NCI-H1930 (cell line): Measurements from ENCODE around the gene ACOXL.
"Not testable (repeated sequence)": the region's sequence is repeated elsewhere in the genome, so short reads cannot be mapped to it uniquely, and the experiment has no call there.

Source experiments
- DNase-seq, 2 experiments: peaks; one replicate each; lab custom pipeline; 2025; lab: John Stamatoyannopoulos, UW

The ACOXL gene

DNA sequence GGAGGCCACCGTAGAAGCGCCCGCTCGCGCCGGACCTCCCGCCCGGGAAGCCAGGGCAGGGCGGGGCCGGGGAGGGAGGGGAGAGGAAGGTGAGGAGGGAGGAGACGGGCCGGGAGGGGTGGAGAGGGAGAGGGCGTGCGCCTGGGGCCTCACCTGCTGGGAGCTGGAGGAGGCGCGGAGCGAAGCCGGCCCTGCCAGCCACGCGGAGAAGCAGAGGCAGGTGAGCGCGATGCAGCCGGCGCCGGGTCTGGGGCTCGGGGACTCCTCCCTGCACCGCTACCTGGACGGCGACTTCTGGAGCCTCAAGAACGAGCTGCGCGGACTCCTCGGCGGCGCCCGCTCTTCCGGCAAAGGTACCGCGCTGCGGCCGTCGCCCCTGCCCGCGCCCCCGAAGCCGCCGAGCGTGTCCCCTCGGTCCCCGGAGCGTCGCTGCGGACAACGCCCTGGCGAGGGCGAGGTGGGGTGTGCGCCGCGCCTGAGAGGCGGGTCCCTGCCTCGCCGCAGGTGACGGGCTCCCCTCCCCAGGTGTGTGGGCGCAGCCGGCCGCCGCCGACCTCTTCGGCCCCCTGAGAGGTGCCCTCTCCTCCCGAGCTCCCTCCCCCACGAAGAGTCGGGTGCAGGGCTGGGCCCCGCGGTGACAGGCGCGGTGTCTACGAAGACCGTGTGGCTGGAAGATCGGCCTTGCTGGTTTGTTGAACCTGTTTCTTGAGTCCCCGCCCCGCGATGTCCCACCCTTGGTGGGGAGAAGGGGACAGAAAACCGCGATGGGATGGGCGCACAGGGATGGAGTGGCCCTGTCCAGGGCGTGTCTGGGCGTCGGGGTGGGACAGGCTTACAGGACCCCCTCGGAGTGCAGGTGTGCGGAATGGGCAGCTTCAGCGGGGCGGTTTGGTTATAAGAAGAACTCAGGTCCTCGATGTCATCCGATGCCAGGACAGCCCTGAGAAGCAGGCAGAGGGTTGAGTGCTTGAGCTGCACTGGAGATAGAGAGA, at the start of gene ACOXL:
ACOXL (plus strand) TSS at position 152 of the 992 bp plus-strand sequence. CDS start 35,817 bp downstream, outside the sequence.
- DNase-seq: peak in 1 of 2 experiments; percentile 10

DNA sequence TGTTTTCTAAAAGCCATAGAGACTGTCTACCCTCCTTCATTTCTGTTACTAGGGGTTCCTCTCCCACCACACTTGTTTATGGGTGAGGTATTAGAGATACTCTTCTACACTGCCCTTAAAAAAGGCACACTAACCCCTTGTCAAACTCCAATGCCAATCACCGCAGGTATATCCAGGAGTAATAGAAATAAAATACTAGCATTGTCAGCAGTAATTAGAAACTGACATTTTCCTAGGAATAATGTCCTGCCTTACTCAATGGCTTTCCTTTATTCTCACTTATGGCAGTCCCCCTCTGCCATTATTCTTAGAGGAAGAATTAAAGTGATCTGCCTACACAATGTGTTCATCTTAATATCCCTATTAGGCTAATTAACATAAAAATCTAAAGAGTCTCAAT, 49.5 kb upstream of the ACOXL start:
- no peak for DNase-seq

DNA sequence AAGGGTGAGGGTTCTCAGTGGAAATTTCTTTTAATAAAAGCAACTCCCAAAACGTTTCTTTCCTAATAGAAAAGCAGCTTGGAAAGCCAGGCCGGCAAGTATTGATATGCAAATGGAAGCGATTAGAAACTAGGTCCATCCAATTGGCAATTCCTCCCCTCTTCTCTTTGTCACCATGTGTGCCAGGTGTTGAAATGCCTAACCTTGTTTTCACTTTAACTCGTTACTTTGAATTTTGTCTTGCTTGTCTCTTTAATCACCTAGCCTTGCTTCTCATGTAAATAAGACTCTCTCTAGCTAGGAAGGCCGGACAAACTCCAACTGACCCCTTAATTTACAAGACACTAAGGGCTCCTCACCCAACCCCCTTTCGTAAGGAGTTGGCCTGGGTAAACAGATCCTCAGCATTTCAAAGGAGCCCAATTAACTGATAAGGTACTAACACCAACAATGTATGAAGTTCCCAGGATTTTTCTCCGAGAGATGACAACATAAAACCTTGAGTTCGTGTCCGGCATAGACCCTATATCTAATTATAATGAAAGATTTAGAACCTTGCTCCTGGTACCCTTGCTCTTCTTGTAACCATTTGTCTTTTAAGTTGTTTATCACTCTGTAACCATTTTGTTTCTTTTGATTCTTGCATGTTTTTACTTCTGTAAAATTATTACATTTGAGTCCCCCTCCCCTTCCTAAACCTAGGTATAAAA, 44.4 kb upstream of the ACOXL start:
- not testable (repeated sequence) for DNase-seq

DNA sequence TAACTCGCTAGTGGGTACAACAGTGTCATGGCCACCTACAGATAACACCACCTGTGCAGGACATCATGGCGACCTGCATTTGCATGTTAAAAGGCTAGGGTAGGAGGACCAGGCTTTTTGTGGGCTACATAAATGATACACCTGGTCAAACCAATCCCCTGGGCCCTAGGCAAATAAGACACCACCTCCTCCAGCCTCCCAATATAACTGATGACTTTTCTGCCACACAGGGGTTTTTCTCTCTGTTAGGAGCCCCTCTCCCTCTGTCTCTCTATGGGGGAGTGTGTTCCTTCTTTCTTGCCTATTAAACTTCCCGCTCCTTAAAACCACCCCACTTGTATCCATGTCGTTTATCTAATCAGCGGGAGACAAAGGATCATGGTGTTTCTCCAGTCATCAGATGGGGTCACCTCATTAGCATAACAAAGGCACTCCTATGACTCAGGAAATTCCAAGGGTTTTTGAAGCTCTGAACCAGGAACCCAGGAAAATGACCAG, 43.7 kb upstream of the ACOXL start:
- DNase-seq: no peak

DNA sequence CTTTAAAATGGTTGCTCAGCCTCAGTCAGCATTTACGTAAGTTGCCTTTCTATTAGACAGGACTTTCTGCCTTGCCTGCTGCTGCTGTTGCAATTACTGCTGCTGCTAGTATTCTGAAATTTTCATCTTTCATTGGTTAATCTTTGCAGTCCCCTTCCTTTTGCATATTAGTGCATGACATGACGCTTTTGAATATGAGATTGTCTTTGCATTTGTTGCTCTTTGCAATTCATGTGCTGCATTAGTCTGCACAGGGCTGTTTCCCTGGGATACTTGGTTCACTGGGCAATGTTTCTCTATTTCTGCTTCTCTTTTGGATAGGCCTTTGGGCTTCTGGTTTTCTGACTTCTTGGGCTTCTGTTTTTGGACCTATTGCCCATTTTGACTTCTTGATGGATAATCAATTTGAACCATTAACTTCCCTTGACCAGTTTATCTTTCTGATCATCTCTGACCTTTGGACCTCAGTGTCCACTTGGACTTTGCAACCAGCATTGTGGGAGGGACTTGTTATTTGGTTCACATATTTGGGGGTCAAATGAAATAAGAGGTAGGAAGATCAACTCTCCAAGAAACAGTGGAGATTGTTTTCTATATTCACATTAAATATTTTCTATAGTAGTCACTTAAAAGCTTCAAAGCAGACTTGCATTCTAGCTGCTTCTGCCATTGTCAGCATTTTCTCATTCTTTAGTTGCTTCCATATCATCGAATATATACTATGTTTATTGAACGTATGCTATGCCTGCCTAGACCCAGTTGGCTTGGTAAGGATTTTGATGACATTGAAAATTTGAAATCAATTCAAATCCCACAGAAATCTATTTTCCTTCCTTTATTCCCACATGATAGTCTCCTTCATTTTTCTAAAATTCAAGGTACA, 42.0 kb upstream of the ACOXL start:
- DNase-seq: no peak

DNA sequence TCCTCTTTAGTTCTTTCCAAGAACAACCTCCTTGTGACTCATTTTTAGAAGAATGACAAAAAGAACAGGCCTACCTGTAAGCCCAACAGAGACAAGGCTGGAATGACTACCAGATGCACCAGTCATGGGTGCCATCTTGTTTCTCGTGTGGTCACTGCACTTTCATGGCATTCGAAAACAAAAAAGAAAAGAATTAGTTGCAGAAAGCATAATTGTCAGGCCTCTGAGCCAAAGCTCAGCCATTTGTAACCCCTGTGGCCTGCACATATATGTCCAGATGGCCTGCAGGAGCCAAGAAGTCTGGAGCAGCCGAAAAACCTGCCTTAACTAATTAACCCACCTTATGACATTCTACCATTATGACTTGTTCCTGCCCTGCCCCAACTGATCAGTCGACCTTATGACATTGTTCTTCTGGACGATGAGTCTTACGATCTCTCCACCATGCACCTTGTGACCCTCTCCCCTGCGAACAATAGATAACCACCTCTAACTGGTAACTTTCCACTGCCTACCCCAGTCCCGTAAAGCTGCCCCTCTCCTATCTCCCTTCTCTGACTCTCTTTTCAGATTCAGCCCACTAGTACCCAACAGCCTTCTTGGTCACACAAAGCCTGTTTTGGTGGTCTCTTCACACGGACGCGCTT, 40.6 kb upstream of the ACOXL start:
- no peak for DNase-seq

DNA sequence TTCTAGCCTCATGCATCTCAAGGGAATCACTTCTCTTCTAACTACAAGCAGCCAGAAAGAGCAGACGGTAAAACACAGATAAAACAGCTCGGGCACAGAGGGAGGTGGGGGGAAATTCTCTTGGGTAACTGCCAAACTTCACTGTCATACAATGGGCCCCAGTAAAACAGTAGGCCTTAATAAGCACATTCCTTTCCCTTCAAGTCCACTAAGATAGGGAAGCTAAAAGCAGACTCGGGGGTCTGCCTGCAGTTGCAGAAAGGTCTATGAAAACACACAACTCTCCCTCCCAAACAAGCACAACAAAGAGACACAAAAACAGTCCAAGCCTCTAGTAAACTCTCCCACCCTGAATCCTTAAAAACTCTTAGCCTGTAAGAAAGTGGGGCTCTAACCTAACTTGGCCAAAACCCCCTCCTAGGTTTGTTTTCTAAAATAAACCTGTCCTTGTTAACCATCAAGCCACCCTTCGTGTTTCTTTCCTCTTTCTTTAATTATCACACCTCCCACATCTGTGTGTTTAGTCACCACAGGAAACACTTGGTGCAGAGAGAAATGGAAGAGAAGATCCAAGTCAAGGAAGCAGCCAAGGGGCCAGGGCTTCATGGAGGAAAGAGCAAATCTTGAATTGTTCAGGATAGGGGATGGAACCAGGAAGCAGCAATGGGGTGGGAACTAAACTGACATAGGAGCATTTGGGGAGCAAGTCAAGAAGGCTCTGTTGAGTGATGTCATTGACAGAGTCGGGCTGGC, 37.1 kb upstream of the ACOXL start:
- not testable (repeated sequence) for DNase-seq

DNA sequence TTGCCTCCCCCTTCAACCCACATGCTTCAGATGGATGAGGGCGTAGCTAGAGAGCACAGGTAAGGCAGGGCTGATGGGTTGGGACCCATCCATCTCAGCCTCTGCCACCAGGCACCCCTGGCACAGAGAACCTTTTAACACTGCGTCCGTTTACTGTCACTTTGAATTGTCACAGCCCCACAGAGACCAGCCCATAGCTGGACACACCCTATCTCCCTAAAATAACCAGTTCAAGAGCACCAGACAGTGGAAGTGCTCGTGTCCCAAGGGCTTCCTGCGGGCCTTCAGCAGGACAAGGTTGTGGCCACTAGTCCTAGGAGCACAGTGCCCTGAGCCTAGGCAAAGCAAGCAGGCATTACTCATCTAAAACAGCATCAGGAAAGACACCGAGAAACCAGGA, 34.1 kb upstream of the ACOXL start:
- not testable (repeated sequence) for DNase-seq

DNA sequence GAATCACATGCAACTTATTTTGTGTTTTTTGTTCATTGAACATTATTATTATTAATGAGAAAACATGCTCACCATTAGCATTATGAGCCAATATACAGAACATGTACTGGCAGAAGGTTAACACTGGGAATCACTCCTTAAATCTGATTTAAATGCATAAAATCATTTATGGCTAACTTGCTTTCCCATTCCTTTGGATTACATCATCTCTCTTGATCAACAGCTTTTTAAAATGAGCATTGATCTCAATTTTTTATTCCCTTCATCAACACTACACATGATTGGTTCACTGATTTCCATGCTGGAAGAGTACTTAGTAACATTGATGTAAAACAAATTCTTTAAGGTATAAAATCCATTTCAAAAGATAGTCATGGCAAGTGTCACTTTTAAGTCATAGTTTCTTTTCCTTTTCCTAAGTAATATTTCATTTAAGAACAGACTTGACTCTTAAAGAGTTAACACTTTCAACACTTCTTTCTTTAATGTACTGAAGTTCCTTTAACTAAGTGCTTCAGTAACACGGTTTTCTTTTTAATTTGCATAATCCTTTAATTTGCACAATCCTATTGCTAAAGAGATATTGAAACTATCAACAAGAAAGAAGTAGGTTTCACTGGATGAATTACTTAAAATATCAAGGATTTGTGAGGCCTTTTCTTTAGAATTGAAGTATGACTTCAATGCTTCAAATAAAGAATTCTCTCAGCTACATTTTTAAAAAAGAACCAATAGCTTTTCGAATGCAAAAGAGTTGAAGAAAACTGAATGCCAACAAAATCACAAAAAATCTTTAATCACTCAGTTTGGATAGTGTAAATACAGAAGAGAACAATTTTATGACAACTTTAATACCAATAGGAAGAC, 29.6 kb upstream of the ACOXL start:
- no peak for DNase-seq

DNA sequence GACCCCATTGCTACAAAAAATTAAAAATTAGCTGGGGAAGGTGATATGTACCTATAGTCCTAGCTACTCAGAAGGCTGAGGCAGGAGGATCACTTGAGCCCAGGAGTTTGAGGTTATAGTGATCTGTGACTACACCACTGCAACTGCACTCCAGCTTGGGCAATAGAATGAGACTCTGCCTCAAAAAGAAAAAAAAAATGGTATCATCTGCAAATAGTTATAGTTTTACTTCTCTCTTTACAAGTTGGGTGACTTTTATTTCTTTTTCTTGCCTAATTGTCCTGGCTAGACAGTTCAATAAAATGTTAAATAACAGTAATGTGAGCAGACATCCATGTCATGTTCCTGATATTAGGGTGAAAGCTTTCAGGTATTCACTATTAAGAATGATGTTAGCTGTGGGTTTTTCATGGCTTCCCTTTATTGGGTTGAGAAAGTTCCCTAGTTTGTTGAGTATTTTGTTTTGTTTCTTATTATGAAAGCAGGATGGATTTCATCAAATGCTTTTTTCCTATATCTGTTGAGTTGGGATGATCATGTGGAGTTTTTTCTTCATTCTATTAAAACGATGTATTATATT, 24.9 kb upstream of the ACOXL start:
- no peak for DNase-seq

DNA sequence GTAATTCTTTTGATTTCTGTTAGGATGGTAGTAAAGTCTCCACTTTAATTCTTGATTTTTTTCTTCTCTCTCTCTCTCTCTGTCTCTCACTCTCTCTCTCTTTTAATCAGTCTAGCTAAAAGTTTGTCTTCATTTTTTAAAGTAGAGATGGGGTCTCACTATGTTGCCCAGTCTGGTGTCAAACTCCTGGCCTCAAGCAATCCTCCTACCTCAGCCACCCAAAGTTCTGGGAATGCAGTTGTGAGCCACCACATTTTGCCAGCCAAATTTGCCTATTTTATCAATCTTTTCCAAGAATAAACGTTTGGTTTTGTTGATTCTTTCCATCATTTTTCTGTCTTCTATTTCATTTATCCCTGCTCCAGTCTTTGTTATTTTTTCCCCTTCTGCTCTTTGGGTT, 23.9 kb upstream of the ACOXL start:
- DNase-seq: no peak

DNA sequence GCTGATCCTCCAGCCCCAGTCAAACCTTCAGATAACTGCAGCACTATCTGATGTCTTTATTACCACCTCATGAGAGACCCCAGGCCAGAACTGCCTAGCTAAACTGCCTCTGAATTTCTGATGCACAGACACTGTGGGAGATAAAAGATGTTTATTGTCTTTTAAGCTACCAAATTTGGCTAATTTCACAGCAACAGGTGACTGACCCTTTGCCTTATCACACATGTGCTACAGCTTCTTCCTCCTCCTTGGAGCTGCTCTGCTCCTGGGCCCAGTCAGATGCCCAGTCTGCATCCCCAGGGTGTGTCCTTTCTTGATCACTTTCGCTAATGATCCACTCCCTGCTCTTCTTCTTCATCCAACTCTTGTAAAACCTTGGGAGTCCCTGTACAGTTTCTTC, 19.6 kb upstream of the ACOXL start:
- no peak for DNase-seq

DNA sequence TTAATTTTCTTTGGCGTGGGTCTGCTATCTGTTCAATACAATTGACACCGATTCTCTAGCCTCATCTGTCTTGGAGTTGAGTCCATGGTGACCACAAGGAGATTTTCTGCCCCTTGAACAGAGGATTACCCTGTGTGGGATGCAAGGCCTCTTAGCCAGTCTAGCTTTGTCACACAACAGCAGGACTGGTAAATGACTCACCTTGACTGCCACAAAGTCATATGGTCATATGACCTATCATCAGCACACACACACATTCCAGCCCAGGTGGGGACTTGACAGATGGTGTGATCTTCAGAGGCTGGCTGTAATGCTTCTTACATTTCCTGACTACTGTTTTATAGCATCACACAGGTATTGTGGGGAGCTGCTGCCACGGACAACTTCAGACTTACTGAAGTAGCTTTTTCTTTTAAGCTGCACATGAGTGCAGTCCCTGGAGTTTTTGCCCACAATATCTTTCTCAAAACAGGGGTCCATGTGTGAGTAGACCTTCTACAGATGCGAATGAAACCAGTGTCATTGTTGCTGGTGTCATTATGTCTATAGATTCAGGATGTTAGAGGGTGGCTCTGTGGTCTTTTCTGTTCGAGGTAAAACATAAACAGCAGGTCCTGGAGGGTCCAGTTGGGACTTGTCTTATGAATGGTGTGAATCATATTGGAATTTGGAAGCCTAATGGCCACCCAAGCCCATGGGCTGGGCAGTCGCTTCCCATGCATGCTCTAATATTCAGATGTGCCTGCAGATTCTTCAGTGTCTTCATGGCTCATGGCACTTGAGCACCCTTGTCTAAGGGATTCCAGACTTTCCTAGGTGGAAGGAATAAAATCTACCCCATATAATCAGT, 18.6 kb upstream of the ACOXL start:
- no peak for DNase-seq

DNA sequence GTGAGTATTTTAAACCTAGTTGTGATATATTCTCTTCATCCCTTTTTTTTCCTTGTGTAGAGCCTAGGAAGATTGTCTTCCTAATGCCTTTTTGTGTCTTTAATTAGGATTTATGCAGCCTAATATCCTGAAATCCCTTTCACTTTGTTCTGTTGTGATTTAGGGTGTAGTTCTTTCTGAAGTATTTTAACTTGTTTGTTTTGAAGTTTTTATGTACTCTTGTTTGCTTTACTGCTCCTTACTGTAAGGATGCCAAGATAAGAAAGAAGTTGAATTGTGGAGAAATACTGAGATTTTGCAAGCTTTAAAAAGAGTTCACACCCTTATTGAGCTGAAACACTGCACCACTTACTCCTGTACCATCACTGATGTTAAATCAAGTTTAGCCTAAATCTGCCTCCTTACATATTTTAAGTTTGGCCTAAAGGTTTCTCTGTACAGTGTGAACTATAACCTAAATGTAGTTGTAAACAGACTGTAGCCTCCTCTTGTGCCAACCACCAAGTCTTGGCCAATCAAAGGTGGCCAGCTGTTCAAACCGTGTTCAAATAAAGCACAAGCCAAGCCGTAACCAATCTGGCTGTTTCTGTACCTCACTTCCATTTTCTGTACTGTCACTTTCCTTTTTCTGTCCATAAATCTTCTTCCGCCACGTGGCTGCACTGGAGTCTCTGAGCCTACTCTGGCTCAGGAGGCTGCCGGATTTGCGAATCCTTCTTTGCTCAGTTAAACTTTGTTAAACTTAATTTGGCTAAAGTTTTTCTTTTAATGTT, 17.7 kb upstream of the ACOXL start:
- DNase-seq: no peak

DNA sequence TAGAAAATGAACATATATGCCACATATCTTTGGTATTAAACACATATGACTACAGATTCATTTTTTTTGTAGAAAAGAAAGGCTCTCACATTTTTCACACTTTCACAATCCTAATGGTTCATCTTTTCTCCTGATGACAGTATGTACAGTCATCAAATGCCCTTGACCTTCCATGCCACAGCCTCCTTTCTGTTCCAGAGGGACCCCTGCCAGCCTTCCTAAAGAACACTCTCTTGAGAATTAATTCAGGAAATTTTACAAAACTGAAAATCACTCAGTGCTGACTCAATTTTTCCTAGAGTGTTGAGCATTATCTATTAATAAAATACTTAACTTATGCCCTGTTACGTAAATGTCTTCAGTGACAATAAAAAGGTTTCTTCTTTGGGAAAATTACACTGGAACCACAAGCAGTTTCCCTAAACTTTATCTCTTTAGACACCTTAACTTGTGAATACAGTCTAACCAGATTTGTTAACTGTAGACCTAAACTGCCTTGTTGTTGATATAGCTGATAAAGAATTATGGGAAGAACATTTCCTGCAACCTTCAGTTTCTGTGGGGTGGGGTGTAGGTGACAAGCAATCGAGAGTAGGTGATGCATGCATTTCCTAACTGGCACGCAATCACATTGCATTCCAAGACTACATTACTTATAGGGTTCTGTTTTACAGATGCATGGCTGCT, 15.3 kb upstream of the ACOXL start:
- no peak for DNase-seq

DNA sequence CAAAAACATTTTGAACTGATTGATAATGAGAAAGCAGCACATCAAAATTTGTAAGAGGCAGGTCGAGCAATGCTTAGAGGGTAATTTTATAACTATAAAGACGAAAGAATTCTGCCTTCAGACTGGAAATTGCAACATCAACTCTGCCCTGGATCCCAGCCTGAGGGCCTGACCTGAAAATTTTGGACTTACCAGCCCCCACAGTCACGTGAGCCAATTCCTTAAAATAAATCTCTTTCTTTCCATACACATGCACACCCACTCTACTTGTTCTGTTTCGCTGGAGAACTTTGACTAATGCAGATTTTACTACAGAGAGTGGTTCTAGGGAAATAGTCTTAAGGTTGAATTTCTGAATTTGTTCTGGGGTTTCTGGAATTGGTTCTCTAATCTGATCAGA, 14.6 kb upstream of the ACOXL start:
- DNase-seq: no peak

DNA sequence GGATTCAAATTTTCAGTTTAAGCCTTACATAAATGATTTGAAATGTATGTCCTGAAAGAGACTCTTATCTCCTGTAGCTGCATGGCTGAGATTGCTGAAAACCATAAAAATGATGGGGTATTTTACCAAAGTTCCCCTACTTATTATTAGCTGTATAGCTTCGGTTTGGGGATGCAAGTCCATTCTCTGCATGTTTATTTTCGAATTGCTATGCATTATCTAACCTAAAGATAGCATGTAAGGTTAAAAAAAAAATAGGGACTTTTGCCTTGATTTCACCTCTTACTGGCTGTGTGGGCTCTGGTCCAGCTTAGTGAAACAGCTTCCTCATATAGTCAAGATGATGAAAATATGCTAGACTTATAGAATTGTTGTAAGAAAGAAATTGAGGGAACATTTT, 14.0 kb upstream of the ACOXL start:
- DNase-seq: no peak
